HEK293 (cell line): ENCODE data around the gene MVK.

Experiments used
- CTCF ChIP-seq: fragments of 450-650 bp; formaldehyde crosslinking; IDR thresholded peaks from 2 replicates; pipeline ENCODE4 v1.5.1; 2016; ENCODE audit warnings: missing biosample characterization, missing genetic modification characterization
- PRDM10 ChIP-seq: fragments of 450-650 bp; formaldehyde crosslinking; IDR thresholded peaks from 2 replicates; pipeline ENCODE4 v1.5.1; 2016; ENCODE audit warnings: missing biosample characterization, missing genetic modification characterization
- SALL2 ChIP-seq: fragments of 450-650 bp; formaldehyde crosslinking; IDR thresholded peaks from 2 replicates; pipeline ENCODE4 v1.5.0; 2017; ENCODE audit warnings: missing biosample characterization, mild to moderate bottlenecking, missing genetic modification characterization, borderline replicate concordance
- YY1 ChIP-seq: fragments of 450-650 bp; formaldehyde crosslinking; IDR thresholded peaks from 2 replicates; pipeline ENCODE4 v1.5.1; 2018; ENCODE audit warnings: missing biosample characterization, missing genetic modification characterization
- ZBTB11 ChIP-seq: fragments of 450-650 bp; formaldehyde crosslinking; conservative IDR thresholded peaks from 2 replicates; pipeline ENCODE4 v1.5.1; 2016; ENCODE audit warnings: low read depth, missing biosample characterization, missing genetic modification characterization
- ZNF23 ChIP-seq: fragments of 450-650 bp; formaldehyde crosslinking; IDR thresholded peaks from 2 replicates; pipeline ENCODE4 v1.5.1; 2016; ENCODE audit warnings: missing biosample characterization, missing genetic modification characterization, borderline replicate concordance
- ZNF341 ChIP-seq: fragments of 450-650 bp; formaldehyde crosslinking; IDR thresholded peaks from 2 replicates; pipeline ENCODE4; 2016; ENCODE audit warnings: low read depth, missing biosample characterization, missing genetic modification characterization
- ZNF660 ChIP-seq: fragments of 450-650 bp; IDR thresholded peaks from 2 replicates; pipeline ENCODE4 v1.5.1; 2018; ENCODE audit warnings: missing biosample characterization, mild to moderate bottlenecking, missing genetic modification characterization
- ZNF707 ChIP-seq: fragments of 450-650 bp; formaldehyde crosslinking; IDR thresholded peaks from 2 replicates; pipeline ENCODE4 v1.5.1; 2016; ENCODE audit warnings: missing biosample characterization, missing genetic modification characterization
- ZNF785 ChIP-seq: fragments of 450-650 bp; formaldehyde crosslinking; IDR thresholded peaks from 2 replicates; pipeline ENCODE4 v1.5.1; 2016; ENCODE audit warnings: missing biosample characterization, missing genetic modification characterization
- ZSCAN18 ChIP-seq: fragments of 450-650 bp; formaldehyde crosslinking; IDR thresholded peaks from 2 replicates; pipeline ENCODE4 v1.5.1; 2016; ENCODE audit warnings: missing biosample characterization, missing genetic modification characterization

- TF ChIP-seq SALL2 (tag by site-specific recombination) (no peak), ZNF785 (tag by site-specific recombination) (no peak), YY1 (tag by site-specific recombination) (no peak), ZNF341 (no peak), CTCF (tag by site-specific recombination) (no peak), ZNF23 (tag by site-specific recombination) (no peak), ZBTB11 (tag by site-specific recombination) (no peak), PRDM10 (no peak), ZNF707 (no peak), ZNF660 (tag by site-specific recombination) (no peak), ZSCAN18 (tag by site-specific recombination) (no peak)
These were observed 65.7 kb downstream of the MVK start for GRCh38 chr12:109639151-109639872.
